RWPE1 (cell line): ENCODE data around the gene SLC9A9.

ENCODE experiments used
- CTCF ChIA-PET: fragments of 350-600 bp; sonication (Branson Sonifier 250); formaldehyde crosslinking; extraction: SDS; loops from one replicate; lab custom pipeline; 2021; lab: Yijun Ruan, JAX
- POLR2A ChIA-PET: fragments of 400-600 bp; formaldehyde crosslinking; extraction: SDS; loops from one replicate; lab custom pipeline; 2020; ENCODE audit warnings: antibody characterized with exemption; ENCODE audit not compliant: low non-redundant PET; lab: Yijun Ruan, JAX
- DNase-seq: peaks from one replicate; pipeline ENCODE4 v3.0.0; 2012; ENCODE audit warnings: low spot score
- H3K27ac ChIP-seq: fragments of 450-650 bp; 2 replicates; pipeline ENCODE4 v1.5.1; 2017
- CTCF ChIP-seq: fragments of 450-650 bp; conservative IDR thresholded peaks from 2 replicates; pipeline ENCODE4 v1.5.1; 2017; ENCODE audit warnings: low read depth, mild to moderate bottlenecking

SLC9A9 gene

GRCh38 chr3:143820466-143821221 lies 27.6 kb downstream of the SLC9A9 start:
- ChIA-PET POLR2A (no interaction called here), CTCF (interaction anchor here (0.6 kb wide), 1 partner anchor 1621 kb away, joined by 5 read pairs; no protein-coding TSS in a partner anchor)
- H3K27ac ChIP-seq = no peak overlapping the region
- TF ChIP-seq CTCF = no peak
- no peak for DNase-seq

- ChIA-PET CTCF (no interaction called here), POLR2A (no interaction called here)
- DNase-seq = no peak
- TF ChIP-seq CTCF = no peak
- H3K27ac ChIP-seq = no peak overlapping the region
These were observed 28.4 kb downstream of the SLC9A9 start for GRCh38 chr3:143819890-143820289.

GRCh38 chr3:143814443-143814889 lies 33.8 kb downstream of the SLC9A9 start:
- CTCF ChIA-PET = no interaction called here
- no peak for DNase-seq
- POLR2A ChIA-PET = no interaction called here
- TF ChIP-seq CTCF = no peak
- H3K27ac ChIP-seq = no peak overlapping the region

- POLR2A ChIA-PET = no interaction called here
- no peak overlapping the region for H3K27ac ChIP-seq
- no peak for DNase-seq
- CTCF ChIA-PET = no interaction called here
- TF ChIP-seq CTCF = no peak
These were observed 35.8 kb downstream of the SLC9A9 start for GRCh38 chr3:143812481-143812880.

GRCh38 chr3:143811602-143812001 lies 36.7 kb downstream of the SLC9A9 start:
- H3K27ac ChIP-seq = no peak overlapping the region

GRCh38 chr3:143810953-143811265 lies 37.4 kb downstream of the SLC9A9 start:
- no peak for TF ChIP-seq CTCF
- no peak overlapping the region for H3K27ac ChIP-seq
- ChIA-PET POLR2A (no interaction called here), CTCF (no interaction called here)
- no peak for DNase-seq

More at GRCh38 chr3:143811602-143812001, 36.7 kb downstream of the SLC9A9 start:
- no peak for TF ChIP-seq CTCF
- no peak for DNase-seq
- ChIA-PET POLR2A (no interaction called here), CTCF (no interaction called here)
